Liver (tissue), 9 donors: ENCODE data around the gene TBRG4. TPM values are rescaled to one million over a fixed set of nuclear protein-coding genes. Genes with fewer than 3 reads are reported as not detected.

Experiments used
- DNase-seq: peaks from one replicate; pipeline ENCODE4 v3.0.0-alpha.2; 2017; ENCODE audit warnings: low spot score
- H3K27ac ChIP-seq, 2 donors: one replicate each; pipeline ENCODE4 v1.7.0; 2013; ENCODE audit warnings: inconsistent platforms in 2 of 2, low read length in 2 of 2, control low read depth in 1 of 2, low read depth in 1 of 2, mild to moderate bottlenecking in 1 of 2
- H3K27me3 ChIP-seq, 4 donors: one replicate each; pipeline versions ENCODE4 v1.6.1 to v1.7.0; 2013; ENCODE audit warnings: low read length in 3 of 4, inconsistent platforms in 1 of 4, mild to moderate bottlenecking in 1 of 4, moderate library complexity in 1 of 4; ENCODE audit not compliant: control insufficient read depth in 4 of 4, insufficient read depth in 4 of 4
- H3K36me3 ChIP-seq, 4 donors: one replicate each; pipeline versions ENCODE4 v1.6.1 to v1.7.0; 2013; ENCODE audit warnings: low read length in 3 of 4, mild to moderate bottlenecking in 3 of 4, low read depth in 1 of 4, moderate library complexity in 1 of 4; ENCODE audit not compliant: control insufficient read depth in 4 of 4, insufficient read depth in 3 of 4
- H3K4me1 ChIP-seq, 4 donors: one replicate each; pipeline versions ENCODE4 v1.6.1 to v1.7.0; 2013; ENCODE audit warnings: low read length in 3 of 4, mild to moderate bottlenecking in 3 of 4, moderate library complexity in 1 of 4; ENCODE audit not compliant: control insufficient read depth in 4 of 4, insufficient read depth in 4 of 4
- H3K4me3 ChIP-seq, 3 donors: one replicate each; pipeline versions ENCODE4 v1.6.1 to v1.7.0; 2013; ENCODE audit warnings: low read length in 3 of 3, control low read depth in 1 of 3, low read depth in 1 of 3, mild to moderate bottlenecking in 1 of 3
- H3K9ac ChIP-seq, 2 donors: one replicate each; pipeline ENCODE4 v1.7.0; 2013; ENCODE audit warnings: low read length in 2 of 2, mild to moderate bottlenecking in 2 of 2, moderate library complexity in 2 of 2, control low read depth in 1 of 2, low read depth in 1 of 2
- H3K9me3 ChIP-seq, 4 donors: one replicate each; pipeline versions ENCODE4 v1.6.1 to v1.7.0; 2013; ENCODE audit warnings: low read length in 3 of 4; ENCODE audit not compliant: control insufficient read depth in 4 of 4
- EGR1 ChIP-seq, 2 donors: IDR thresholded peaks; 2 replicates each; pipeline ENCODE4 v1.6.1; 2016 to 2018; ENCODE audit warnings: antibody characterized with exemption in 2 of 2, low read depth in 2 of 2
- FOXA1 ChIP-seq: IDR thresholded peaks from 2 replicates; pipeline ENCODE4 v1.6.1; 2016; ENCODE audit warnings: antibody characterized with exemption
- FOXA2 ChIP-seq: IDR thresholded peaks from 2 replicates; pipeline ENCODE4 v1.6.1; 2016; ENCODE audit warnings: antibody characterized with exemption
- GABPA ChIP-seq, 2 donors: IDR thresholded peaks in 1 of 2; conservative IDR thresholded peaks in 1 of 2; 2 replicates each; pipeline ENCODE4 v1.6.1; 2016; ENCODE audit warnings: antibody characterized with exemption in 2 of 2, mild to moderate bottlenecking in 1 of 2, moderate library complexity in 1 of 2
- HNF4A ChIP-seq, 2 donors: conservative IDR thresholded peaks; 2 replicates each; pipeline ENCODE4 v1.6.1; 2016; ENCODE audit warnings: antibody characterized with exemption in 2 of 2, mild to moderate bottlenecking in 2 of 2
- HNF4G ChIP-seq: IDR thresholded peaks from 2 replicates; pipeline ENCODE4 v1.6.1; 2016; ENCODE audit warnings: antibody characterized with exemption
- JUND ChIP-seq, 2 donors: IDR thresholded peaks; 2 replicates each; pipeline ENCODE4 v1.6.1; 2016; ENCODE audit warnings: antibody characterized with exemption in 2 of 2
- NR2F2 ChIP-seq: IDR thresholded peaks from 2 replicates; pipeline ENCODE4 v1.6.1; 2016; ENCODE audit warnings: antibody characterized with exemption
- RAD21 ChIP-seq, 2 donors: IDR thresholded peaks; 2 replicates each; pipeline ENCODE4 v1.6.1; 2016; ENCODE audit warnings: antibody characterized with exemption in 2 of 2, mild to moderate bottlenecking in 2 of 2
- RXRA ChIP-seq, 2 donors: IDR thresholded peaks; 2 replicates each; pipeline ENCODE4 v1.6.1; 2017 to 2018; ENCODE audit warnings: antibody characterized with exemption in 2 of 2, mild to moderate bottlenecking in 1 of 2
- SP1 ChIP-seq: IDR thresholded peaks from 2 replicates; pipeline ENCODE4 v1.6.1; 2018; ENCODE audit warnings: antibody characterized with exemption, mild to moderate bottlenecking
- TAF1 ChIP-seq: conservative IDR thresholded peaks from 2 replicates; pipeline ENCODE4 v1.6.1; 2016; ENCODE audit warnings: antibody characterized with exemption, mild to moderate bottlenecking
- YY1 ChIP-seq: IDR thresholded peaks from 2 replicates; pipeline ENCODE4 v1.6.1; 2016; ENCODE audit warnings: antibody characterized with exemption, mild to moderate bottlenecking
- WGBS: extraction: QIAGEN DNeasy Blood & Tissue Kit; methylation state at CpG from one replicate; pipeline ENCODE4 v1.1.7; 2013; 5-methylcytosine and 5-hydroxymethylcytosine counted together
- polyA plus RNA-seq, 2 donors: library from polyadenylated mRNA; stranded (reverse) in 1 of 2; unstranded in 1 of 2; fragments of 200-250 nt in 1 of 2; fragments of >200 nt in 1 of 2; fragmentation: Nextera tagmentation in 1 of 2; extraction: Ambion mirVana in 1 of 2; gene quantifications; one replicate each; pipeline versions ENCODE4 v1.2.1 to v1.2.3, GENCODE V29; 2013 to 2015
- total RNA-seq, 2 donors: library from RNA; depleted of rRNA; stranded (reverse); fragments of >200 nt; gene quantifications; one replicate each; pipeline ENCODE4 v1.2.3, GENCODE V29; 2014
- TF ChIP-seq, protein P1 (sequence below): IDR thresholded peaks from 2 replicates; pipeline ENCODE4 v1.6.1; 2016; ENCODE audit warnings: antibody characterized with exemption
- TF ChIP-seq, protein P2 (sequence below): IDR thresholded peaks from 2 replicates; pipeline ENCODE4 v1.6.1; 2016; ENCODE audit warnings: antibody characterized with exemption
- TF ChIP-seq, protein P3 (sequence below): IDR thresholded peaks from 2 replicates; pipeline ENCODE4 v1.6.1; 2016; ENCODE audit warnings: antibody characterized with exemption
- TF ChIP-seq, protein P4 (sequence below): fragments of 150-350 bp; IDR thresholded peaks from 2 replicates; pipeline ENCODE4 v1.5.1; 2017; ENCODE audit warnings: improper control_type of control experiment, low read depth, low read length; ENCODE audit not compliant: missing input control
- TF ChIP-seq, protein P5 (sequence below): IDR thresholded peaks from 2 replicates; pipeline ENCODE4 v1.6.1; 2016; ENCODE audit warnings: antibody characterized with exemption, mild to moderate bottlenecking
- donor health status: healthy.
- donor health status: healthy.
- donor health status: healthy.
- donor health status: healthy.
- donor health status: healthy.

TBRG4 gene
- total and polyA plus RNA-seq, 4 donors: 30.3 to 47.6 (median 38.2) TPM

DNA sequence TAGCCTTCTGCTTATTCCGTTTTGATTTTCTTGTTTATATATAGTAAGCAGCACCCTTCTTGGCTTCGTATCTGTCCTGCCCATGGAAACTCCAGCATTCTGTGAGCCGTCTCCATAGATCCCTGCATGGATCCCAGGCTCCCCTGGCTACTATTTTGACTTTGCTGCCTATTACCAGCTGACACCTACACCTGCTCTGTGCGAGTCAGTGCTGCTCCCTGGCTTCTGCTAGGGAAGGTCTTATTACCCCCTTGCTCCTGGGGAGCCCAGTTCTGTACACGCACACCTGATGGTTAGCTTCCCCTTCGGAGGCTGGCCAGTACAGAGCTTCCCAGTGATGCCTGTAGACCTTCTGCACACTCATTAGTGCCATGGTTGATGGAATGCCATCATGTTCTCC lies 58.1 kb downstream of the TBRG4 start:
- no peak for DNase-seq
- Histone ChIP-seq H3K27me3 (no peaks in the 10 kb centered on the region), H3K9me3 (no peaks in the 10 kb centered on the region), H3K36me3 (peaks cover 0 to 9% (median 3%) of the 10 kb centered on the region in 4 donors), H3K9ac (no peak overlapping the region), H3K4me1 (peaks cover 0 to 3% (median 0%) of the 10 kb centered on the region in 4 donors), H3K27ac (no peak overlapping the region), H3K4me3 (no peak overlapping the region)
- WGBS: 81% methylated on average over 6 of the region's 6 CpGs
- TF ChIP-seq, protein P1, sequence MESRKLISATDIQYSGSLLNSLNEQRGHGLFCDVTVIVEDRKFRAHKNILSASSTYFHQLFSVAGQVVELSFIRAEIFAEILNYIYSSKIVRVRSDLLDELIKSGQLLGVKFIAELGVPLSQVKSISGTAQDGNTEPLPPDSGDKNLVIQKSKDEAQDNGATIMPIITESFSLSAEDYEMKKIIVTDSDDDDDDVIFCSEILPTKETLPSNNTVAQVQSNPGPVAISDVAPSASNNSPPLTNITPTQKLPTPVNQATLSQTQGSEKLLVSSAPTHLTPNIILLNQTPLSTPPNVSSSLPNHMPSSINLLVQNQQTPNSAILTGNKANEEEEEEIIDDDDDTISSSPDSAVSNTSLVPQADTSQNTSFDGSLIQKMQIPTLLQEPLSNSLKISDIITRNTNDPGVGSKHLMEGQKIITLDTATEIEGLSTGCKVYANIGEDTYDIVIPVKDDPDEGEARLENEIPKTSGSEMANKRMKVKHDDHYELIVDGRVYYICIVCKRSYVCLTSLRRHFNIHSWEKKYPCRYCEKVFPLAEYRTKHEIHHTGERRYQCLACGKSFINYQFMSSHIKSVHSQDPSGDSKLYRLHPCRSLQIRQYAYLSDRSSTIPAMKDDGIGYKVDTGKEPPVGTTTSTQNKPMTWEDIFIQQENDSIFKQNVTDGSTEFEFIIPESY: no peak
- TF ChIP-seq HNF4G (no peak), JUND (IDR thresholded peaks at IDR 0.05) (no peak), FOXA1 (no peak), RAD21 (IDR thresholded peaks at IDR 0.05) (no peak), NR2F2 (no peak), HNF4A (conservative IDR thresholded peaks at IDR 0.05) (no peak), RXRA (IDR thresholded peaks at IDR 0.05) (no peak), EGR1 (IDR thresholded peaks at IDR 0.05; ENCODE audit: low read depth in 2 of 2) (no peak), GABPA (IDR thresholded peaks at IDR 0.05 in 1 of 2, conservative IDR thresholded peaks at IDR 0.05 in 1 of 2) (no peak)
- TF ChIP-seq, protein P2, sequence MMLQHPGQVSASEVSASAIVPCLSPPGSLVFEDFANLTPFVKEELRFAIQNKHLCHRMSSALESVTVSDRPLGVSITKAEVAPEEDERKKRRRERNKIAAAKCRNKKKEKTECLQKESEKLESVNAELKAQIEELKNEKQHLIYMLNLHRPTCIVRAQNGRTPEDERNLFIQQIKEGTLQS: no peak

DNA sequence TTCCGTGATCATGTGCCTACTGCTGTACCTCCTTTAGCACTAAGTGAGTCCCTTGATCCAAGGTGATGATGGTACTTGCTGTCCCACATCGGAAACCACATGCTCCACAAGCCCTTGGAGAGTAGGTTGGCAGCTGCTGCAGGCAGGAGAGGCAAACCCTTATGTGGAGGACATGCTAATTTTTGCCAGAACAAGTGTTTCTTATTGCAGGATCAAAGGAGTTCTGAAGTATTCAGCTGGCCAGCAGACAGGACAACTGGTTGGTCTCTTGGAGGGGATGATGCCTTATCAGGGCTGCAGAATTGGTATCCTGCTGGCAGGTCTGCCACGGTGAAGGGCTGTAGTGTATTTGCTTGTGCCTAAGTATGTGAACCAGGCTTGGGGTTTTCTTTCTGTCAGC lies 59.5 kb downstream of the TBRG4 start:
- H3K27ac ChIP-seq: no peak overlapping the region

More for the DNA sequence above, 59.5 kb downstream of the TBRG4 start:
- no peaks in the 10 kb centered on the region for H3K27me3 ChIP-seq
- no peak overlapping the region for H3K4me3 ChIP-seq
- 90% methylated on average over 3 of the region's 3 CpGs for WGBS
- TF ChIP-seq GABPA (IDR thresholded peaks at IDR 0.05 in 1 of 2, conservative IDR thresholded peaks at IDR 0.05 in 1 of 2): no peak
- TF ChIP-seq, protein P1: no peak
- no peak for TF ChIP-seq SP1
- TF ChIP-seq, protein P2: no peak
- no peak for TF ChIP-seq NR2F2
- TF ChIP-seq HNF4G: no peak
- TF ChIP-seq, protein P3, sequence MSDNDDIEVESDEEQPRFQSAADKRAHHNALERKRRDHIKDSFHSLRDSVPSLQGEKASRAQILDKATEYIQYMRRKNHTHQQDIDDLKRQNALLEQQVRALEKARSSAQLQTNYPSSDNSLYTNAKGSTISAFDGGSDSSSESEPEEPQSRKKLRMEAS: no peak
- TF ChIP-seq TAF1: no peak
- TF ChIP-seq EGR1 (IDR thresholded peaks at IDR 0.05; ENCODE audit: low read depth in 2 of 2): no peak
- no peak for TF ChIP-seq YY1
- TF ChIP-seq, protein P4, sequence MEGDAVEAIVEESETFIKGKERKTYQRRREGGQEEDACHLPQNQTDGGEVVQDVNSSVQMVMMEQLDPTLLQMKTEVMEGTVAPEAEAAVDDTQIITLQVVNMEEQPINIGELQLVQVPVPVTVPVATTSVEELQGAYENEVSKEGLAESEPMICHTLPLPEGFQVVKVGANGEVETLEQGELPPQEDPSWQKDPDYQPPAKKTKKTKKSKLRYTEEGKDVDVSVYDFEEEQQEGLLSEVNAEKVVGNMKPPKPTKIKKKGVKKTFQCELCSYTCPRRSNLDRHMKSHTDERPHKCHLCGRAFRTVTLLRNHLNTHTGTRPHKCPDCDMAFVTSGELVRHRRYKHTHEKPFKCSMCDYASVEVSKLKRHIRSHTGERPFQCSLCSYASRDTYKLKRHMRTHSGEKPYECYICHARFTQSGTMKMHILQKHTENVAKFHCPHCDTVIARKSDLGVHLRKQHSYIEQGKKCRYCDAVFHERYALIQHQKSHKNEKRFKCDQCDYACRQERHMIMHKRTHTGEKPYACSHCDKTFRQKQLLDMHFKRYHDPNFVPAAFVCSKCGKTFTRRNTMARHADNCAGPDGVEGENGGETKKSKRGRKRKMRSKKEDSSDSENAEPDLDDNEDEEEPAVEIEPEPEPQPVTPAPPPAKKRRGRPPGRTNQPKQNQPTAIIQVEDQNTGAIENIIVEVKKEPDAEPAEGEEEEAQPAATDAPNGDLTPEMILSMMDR: no peak
- no peak for TF ChIP-seq RAD21 (IDR thresholded peaks at IDR 0.05)
- no peak for TF ChIP-seq JUND (IDR thresholded peaks at IDR 0.05)
- no peak for TF ChIP-seq HNF4A (conservative IDR thresholded peaks at IDR 0.05)
- TF ChIP-seq FOXA1: no peak
- no peak for TF ChIP-seq FOXA2
- TF ChIP-seq, protein P5, sequence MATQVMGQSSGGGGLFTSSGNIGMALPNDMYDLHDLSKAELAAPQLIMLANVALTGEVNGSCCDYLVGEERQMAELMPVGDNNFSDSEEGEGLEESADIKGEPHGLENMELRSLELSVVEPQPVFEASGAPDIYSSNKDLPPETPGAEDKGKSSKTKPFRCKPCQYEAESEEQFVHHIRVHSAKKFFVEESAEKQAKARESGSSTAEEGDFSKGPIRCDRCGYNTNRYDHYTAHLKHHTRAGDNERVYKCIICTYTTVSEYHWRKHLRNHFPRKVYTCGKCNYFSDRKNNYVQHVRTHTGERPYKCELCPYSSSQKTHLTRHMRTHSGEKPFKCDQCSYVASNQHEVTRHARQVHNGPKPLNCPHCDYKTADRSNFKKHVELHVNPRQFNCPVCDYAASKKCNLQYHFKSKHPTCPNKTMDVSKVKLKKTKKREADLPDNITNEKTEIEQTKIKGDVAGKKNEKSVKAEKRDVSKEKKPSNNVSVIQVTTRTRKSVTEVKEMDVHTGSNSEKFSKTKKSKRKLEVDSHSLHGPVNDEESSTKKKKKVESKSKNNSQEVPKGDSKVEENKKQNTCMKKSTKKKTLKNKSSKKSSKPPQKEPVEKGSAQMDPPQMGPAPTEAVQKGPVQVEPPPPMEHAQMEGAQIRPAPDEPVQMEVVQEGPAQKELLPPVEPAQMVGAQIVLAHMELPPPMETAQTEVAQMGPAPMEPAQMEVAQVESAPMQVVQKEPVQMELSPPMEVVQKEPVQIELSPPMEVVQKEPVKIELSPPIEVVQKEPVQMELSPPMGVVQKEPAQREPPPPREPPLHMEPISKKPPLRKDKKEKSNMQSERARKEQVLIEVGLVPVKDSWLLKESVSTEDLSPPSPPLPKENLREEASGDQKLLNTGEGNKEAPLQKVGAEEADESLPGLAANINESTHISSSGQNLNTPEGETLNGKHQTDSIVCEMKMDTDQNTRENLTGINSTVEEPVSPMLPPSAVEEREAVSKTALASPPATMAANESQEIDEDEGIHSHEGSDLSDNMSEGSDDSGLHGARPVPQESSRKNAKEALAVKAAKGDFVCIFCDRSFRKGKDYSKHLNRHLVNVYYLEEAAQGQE: no peak
- no peak for TF ChIP-seq RXRA (IDR thresholded peaks at IDR 0.05)
- H3K9me3 ChIP-seq: no peaks in the 10 kb centered on the region
- no peak overlapping the region for H3K9ac ChIP-seq
- no peak for DNase-seq
- no peaks in the 10 kb centered on the region for H3K4me1 ChIP-seq
- H3K36me3 ChIP-seq: peaks cover 1 to 9% (median 6%) of the 10 kb centered on the region in 4 donors
